Activated CD4-positive, alpha-beta T cell treated with anti-CD3 and anti-CD28 coated beads, Interleukin-2, amount 50 U/mL, for 48 hours (primary cell): ENCODE results near the gene ULK4.

Experiments
- DNase-seq, 2 experiments: peaks; one replicate each; pipeline ENCODE4 v3.0.0-alpha.2; 2020

Gene ULK4

GRCh38 chr3:41612853-41613252, 349.1 kb downstream of the ULK4 start:
- DNase-seq = no peak

DNA sequence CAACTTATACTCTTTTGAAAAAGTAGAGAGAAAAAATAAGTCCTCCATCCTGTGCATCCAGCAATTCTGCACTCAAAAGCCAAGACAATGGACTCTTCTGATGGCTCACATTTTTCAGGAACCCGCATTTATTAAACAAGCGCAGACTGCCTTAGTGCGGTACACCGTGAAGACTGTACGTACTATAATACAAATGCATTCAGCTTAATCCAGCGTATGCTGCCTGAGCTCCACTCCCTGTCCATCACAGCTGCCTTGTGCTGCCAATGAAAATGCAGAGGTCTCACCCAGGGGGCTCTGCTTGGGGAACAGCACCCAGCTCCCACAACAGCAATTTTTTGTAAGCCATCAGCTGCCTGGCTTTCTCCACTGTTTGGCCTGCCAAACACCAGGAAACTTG, 350.9 kb downstream of the ULK4 start:
- no peak for DNase-seq

GRCh38 chr3:41608347-41608746, 353.6 kb downstream of the ULK4 start:
- DNase-seq = no peak

DNA sequence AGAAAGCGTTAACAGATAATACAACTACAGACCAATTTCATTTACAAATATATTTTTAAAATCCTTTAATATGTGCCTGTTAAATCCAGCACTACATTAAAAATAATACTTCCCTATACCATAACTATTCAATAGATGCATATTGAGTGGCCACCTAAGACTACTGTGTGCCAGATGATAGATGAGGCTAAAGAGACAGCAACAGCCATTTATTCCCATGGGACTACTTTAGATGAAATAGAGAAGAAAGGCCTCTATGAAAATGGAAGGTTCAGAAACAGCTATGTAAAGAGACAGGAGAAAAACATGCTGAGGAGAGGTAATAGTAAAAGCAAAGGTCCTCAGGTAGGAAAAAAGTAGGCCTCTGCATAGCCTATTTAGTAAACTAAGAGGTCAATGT, 358.1 kb downstream of the ULK4 start:
- DNase-seq = no peak

DNA sequence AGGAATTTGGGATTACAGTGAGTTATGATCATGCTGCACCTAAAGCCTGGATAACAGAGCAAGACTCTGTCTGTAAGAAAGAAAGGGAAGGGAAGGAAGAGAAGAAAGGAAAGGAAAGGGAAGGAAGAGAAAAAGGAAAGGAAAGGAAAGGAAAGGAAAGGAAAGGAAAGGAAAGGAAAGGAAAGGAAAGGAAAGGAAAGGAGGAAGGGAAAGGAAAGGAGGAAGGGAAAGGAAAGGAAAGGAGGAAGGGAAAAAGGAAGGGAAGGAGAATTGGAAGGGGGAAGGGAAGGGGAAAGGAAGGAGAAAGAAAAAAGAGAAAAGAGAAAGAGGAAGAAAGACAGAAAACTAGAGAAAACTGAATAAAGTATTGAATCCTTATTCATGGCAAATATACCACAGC, 359.8 kb downstream of the ULK4 start:
- DNase-seq = no peak

GRCh38 chr3:41601404-41601987, 360.4 kb downstream of the ULK4 start:
- no peak for DNase-seq

- DNase-seq = no peak
Measured at GRCh38 chr3:41600616-41601015, 361.3 kb downstream of the ULK4 start.

- DNase-seq = no peak
Measured at GRCh38 chr3:41599127-41599484, 362.8 kb downstream of the ULK4 start.

DNA sequence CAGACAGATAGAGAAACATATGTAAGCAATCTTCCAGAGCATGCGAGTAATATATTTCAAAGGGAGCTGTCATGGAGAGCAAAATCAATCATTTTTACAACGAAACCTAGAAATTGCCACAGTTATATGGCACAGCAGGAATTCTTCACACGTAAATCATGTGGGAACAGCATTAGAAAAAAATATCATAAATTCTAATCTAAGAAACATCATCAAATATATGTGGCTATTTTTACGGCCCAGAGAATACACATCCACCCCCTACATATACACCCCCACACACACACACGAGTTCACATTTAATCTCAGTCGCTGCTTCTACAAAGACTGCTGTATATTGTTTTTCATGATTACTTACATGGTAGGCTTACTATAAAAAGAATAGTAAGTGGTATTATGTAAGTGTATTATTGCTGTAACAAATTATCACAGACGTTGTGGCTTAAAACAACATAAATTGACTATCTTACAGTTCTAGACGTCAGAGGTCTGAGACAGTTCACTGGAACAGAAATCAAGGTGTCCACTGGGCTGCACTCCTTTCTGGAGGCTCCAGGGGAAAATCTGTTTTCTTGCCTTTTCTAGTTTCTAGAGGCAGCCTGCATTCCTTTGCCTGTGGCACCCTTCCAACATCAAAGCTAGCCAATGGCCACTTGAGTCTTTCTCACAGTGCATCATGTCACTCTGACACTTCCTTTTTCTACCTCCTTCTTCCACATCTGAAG, 363.3 kb downstream of the ULK4 start:
- DNase-seq = no peak

GRCh38 chr3:41593774-41594173, 368.1 kb downstream of the ULK4 start:
- DNase-seq = no peak

- DNase-seq = no peak
Measured at GRCh38 chr3:41592753-41593510, 369.0 kb downstream of the ULK4 start.

DNA sequence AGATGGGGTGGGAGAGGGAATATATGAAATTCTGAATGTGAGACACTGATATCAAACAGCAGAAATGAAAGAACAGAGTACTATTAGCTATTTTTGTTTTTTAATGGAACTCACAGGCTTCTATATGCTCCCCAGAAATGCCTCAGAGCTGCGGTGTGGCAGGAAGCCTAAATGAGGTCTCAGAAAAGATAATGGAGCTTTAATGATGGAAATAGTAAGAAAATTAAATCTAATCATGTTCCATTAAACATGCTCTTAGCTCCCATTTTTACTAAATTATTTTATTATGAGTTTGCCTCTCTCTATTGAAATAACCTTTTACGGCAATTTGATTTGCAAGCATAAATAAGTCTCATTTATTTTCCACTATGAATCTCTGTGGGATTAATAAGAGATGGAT, 378.9 kb downstream of the ULK4 start:
- no peak for DNase-seq

DNA sequence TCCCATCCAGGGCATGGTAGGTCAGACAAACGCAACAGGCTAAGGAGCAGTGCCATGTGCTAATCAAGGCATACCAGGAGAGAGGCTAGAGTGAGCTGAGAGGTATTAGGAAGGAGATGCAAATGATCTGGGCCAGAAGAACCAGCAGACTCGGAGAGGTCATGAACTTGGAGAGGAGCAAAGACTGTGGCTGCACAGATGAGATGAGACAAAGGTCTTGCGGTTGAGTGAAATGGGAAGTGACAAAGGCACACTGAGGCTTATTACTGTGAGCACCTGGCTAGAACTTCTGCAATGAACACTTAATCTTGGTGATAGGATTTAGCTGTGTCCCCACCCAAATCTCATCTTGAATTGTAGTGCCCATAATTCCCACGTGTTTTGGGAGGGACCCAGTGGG, 380.2 kb downstream of the ULK4 start:
- no peak for DNase-seq

GRCh38 chr3:41580274-41580959, 381.5 kb downstream of the ULK4 start:
- DNase-seq = no peak

GRCh38 chr3:41579861-41580260, 382.0 kb downstream of the ULK4 start:
- DNase-seq = no peak

DNA sequence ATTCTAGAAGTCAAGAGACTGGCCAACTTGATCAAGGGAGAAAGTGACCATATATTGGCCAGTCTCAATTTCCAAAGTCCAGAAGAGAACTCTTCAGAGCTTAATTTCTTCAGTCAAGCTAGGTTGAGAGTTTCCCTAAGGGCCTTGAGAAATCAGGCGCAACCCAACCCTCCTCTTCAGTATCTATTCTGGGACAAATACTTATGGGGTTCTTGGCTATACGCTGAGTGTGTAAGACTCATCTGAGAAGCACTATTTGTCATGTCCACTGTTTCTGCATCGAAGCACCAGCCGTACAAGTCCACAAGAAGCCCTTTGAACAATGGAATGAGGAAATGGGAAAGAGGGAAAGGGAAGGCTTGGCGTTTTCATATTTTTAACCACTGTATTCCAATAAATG, 383.1 kb downstream of the ULK4 start:
- DNase-seq = no peak

GRCh38 chr3:41575724-41576123, 386.2 kb downstream of the ULK4 start:
- no peak for DNase-seq

- DNase-seq = no peak
Measured at GRCh38 chr3:41574900-41575299, 387.0 kb downstream of the ULK4 start.

GRCh38 chr3:41573591-41573990, 388.3 kb downstream of the ULK4 start:
- no peak for DNase-seq

GRCh38 chr3:41572092-41572491, 389.8 kb downstream of the ULK4 start:
- DNase-seq = no peak

DNA sequence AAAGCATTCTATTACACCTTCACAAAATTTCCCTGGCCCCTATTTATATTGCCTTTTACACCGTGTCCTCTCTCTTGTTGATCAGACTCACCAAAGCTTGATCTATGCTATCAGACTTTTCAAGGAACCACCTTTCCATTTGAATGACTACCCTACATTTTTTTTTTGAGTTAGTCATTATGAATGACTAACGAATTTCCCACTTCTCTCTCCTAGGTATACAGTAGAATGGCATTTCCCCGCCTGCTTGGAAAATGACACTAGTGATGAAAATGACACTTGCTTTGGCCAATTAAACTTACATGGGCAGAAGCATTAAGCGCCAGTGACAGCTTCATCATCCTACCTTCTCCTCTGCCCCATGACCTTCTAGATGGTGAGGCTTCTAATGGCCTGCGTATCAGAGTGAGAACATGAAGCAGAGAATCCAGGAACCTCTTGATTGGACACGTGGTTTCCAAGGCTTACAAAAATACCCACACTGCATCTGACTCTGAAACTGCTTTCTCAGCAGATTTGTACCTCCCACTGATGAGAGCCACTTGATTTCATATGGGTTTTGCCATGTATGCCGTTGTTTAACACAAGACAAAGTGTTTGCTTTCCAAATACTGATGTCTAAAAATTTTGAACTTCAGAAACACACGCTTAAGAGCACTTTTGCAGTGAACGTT, 392.1 kb downstream of the ULK4 start:
- DNase-seq = no peak

DNA sequence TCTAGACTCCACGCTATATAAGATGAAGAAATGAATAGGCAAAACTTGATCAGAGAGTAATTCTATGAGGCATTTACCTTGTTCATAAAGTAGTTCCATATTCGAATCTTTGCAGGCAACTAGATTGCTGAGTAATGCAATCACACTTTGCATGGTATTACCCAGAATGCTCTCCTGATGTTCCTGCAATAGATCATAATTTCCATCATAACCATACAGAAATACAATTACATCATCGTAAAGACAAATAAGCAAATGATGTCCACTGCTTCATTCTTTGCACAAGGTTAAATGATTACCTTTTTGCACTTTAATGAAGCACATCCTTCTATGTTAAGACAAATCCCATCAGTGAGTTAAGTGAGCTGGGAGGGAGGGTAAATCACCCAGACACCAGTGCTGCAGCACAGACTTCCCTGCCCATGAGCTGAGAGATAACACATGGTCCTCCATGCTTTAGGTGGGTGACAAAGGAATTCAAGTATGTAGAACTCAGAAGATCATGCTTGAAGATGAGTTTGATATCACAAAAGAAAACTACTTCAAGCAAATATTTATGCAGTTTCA, 395.9 kb downstream of the ULK4 start:
- DNase-seq = no peak

DNA sequence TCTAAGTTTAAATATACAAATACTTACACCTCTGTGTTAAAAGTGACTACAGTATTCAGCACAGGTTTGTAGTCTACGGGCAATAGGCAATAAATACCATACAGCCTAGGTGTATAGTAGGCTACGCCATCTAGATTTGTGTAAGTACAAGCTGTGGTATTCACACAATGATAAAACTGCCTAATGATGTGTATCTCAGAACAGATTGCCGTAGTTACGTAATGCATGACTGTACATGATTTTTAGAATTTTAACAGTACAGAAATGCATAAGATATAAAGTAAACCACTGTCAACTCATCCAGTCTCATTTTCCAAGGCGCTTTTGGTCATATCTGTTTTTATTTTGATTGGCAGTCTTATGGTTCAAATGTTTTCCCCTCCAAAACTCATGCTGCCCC, 396.9 kb downstream of the ULK4 start:
- DNase-seq = no peak
